ENCODE results near the gene DLG2.

The DLG2 gene

GRCh38 chr11:84963240-84963639 lies 663.9 kb downstream of the DLG2 start:
- TF ChIP-seq, protein P1, sequence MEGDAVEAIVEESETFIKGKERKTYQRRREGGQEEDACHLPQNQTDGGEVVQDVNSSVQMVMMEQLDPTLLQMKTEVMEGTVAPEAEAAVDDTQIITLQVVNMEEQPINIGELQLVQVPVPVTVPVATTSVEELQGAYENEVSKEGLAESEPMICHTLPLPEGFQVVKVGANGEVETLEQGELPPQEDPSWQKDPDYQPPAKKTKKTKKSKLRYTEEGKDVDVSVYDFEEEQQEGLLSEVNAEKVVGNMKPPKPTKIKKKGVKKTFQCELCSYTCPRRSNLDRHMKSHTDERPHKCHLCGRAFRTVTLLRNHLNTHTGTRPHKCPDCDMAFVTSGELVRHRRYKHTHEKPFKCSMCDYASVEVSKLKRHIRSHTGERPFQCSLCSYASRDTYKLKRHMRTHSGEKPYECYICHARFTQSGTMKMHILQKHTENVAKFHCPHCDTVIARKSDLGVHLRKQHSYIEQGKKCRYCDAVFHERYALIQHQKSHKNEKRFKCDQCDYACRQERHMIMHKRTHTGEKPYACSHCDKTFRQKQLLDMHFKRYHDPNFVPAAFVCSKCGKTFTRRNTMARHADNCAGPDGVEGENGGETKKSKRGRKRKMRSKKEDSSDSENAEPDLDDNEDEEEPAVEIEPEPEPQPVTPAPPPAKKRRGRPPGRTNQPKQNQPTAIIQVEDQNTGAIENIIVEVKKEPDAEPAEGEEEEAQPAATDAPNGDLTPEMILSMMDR (conservative IDR thresholded peaks at IDR 0.05; ENCODE audit: low read depth): no peak
- ChIA-PET CTCF (no interaction called here), POLR2A (ENCODE audit: low non-redundant PET) (no interaction called here)
- no peak for DNase-seq (ENCODE audit: low spot score)
- H3K27ac ChIP-seq: no peak overlapping the region

DNA sequence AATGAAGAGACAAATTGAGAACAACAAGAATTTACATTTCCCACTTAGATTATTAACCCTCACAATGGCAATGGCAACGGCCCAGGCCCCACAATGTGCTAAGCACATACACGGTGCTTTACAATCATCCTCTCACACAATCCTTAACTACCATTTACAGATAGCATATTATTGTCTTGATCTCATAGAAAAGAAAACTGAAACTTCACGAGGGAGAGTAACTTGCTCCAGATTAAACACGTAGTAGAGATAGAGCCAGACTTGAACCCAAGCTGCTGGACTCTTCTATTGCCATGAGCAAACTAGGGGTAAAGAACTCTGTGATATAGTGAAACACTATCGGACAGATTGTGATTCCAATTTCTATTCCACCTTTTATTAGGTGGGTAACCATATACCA lies 665.1 kb downstream of the DLG2 start:
- H3K27ac ChIP-seq: no peak overlapping the region
- no peak for DNase-seq (ENCODE audit: low spot score)
- CTCF ChIA-PET: no interaction called here
- TF ChIP-seq, protein P1 (conservative IDR thresholded peaks at IDR 0.05; ENCODE audit: low read depth): no peak
- POLR2A ChIA-PET (ENCODE audit: low non-redundant PET): no interaction called here

DNA sequence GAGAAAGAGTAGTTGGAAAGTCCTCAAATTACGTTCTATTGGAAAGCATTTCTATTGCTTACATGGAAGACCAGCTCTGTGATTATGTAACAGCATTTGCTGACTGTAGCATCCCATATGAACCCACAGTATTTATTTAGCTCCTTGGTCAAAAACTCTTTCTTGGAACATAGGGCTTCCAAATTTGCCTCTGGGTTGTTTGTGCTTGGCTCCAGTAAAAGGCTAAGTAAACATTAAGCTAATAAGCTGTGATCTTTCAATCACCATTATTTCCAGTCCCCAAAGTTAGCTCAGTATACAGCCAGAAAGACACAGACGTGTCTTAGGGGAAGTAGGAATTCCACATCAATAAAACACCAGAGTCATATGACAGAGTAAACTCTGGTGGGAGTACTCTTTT lies 668.8 kb downstream of the DLG2 start:
- CTCF ChIA-PET: no interaction called here
- no peak overlapping the region for H3K27ac ChIP-seq
- TF ChIP-seq, protein P1 (conservative IDR thresholded peaks at IDR 0.05; ENCODE audit: low read depth): no peak
- no peak for DNase-seq (ENCODE audit: low spot score)
- POLR2A ChIA-PET (ENCODE audit: low non-redundant PET): no interaction called here

DNA sequence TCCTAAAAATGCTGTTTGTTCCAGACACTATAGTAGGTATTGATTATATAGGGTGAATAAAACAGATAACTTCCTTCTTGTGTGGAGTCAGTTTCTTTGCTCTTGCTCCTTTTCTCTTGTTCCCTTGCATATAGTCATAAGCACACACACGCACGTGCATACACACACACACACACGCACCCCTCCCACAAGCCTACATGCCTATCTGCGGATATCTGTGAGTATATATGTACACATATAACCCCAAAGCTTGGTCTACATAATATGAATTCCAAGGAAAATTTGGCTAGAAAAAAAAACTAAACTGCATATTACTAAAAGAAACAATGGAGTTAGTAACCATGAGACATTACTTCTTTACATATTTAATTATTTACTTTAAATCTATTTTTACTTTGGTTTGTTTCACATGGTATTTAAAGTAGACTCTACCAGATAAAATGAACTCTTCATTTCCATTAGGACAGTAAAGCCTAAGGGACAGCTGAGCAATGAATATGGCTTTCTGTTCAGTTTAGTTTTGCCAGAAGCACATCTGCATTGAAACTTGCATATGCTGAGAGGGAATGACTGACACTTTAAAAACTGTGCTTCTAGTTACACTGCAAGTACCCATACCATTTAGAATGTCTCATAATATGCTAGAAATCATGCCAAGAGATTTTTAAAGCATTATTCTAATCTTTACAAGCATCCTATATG lies 676.4 kb downstream of the DLG2 start:
- TF ChIP-seq, protein P1 (conservative IDR thresholded peaks at IDR 0.05; ENCODE audit: low read depth): no peak
- H3K27ac ChIP-seq: no peak overlapping the region
- no peak for DNase-seq (ENCODE audit: low spot score)
- CTCF ChIA-PET: no interaction called here
- POLR2A ChIA-PET (ENCODE audit: low non-redundant PET): no interaction called here

DNA sequence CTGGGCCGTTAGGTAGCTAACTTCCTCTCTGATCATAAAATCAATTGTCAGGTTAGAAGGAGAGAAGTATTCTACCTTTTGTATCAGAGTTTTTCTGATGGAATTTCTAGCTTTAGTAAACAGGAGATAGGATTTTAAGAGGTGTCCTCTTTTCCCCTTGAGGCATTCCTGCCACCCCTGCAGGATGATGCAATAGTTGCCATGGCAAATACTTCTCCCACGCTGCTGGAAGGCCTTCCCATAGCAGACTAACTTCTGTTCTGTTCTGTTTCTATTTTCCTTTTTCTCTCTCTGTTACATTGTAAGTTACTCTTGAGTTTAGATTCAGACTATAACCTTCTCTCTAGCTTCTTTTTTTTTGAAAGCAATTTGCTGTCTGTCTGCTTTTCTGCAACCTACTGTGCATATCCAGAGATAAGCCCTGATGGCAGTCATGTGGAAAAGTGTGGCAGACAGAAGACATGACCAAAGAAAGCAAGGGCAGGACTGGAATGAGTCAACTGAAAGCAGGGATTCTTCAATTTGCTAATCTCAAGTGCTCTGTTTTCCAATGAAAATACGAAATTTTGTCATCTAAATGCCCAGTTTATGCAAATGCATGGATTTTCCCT lies 679.1 kb downstream of the DLG2 start:
- H3K27ac ChIP-seq: no peak overlapping the region
- TF ChIP-seq, protein P1 (conservative IDR thresholded peaks at IDR 0.05; ENCODE audit: low read depth): no peak
- POLR2A ChIA-PET (ENCODE audit: low non-redundant PET): no interaction called here
- CTCF ChIA-PET: no interaction called here
- DNase-seq (ENCODE audit: low spot score): no peak

DNA sequence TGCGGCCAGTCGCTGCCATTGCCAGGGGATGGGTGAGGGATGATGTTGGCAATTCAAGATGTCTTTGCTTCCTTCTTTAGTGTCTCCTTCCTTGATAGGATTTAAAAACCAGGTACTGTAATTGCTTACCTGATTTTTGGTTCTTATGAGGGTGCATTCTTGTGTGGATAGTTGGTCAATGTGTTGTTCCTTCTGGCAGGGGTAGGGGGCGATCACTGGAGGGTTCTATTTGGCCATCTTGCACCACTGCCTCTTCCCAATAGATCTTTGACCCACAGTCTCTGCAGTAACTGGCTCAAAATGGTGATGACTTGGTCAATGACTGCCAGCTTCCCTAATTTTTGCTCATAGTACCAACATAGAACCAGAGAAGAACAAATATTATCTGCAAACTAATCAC lies 680.1 kb downstream of the DLG2 start:
- TF ChIP-seq, protein P1 (conservative IDR thresholded peaks at IDR 0.05; ENCODE audit: low read depth): no peak
- ChIA-PET CTCF (no interaction called here), POLR2A (ENCODE audit: low non-redundant PET) (no interaction called here)
- DNase-seq (ENCODE audit: low spot score): no peak
- H3K27ac ChIP-seq: no peak overlapping the region
